Right lobe of liver (tissue), 4 donors: ENCODE data around the gene CCDC88C.

Source experiments
- POLR2A ChIP-seq: fragments of 450-650 bp; IDR thresholded peaks from one replicate; pipeline ENCODE4 v1.6.1; 2017; ENCODE audit warnings: antibody characterized with exemption, mild to moderate bottlenecking
- TF ChIP-seq, protein P1 (sequence below), 4 donors: fragments of 200-600 bp in 3 of 4; fragments of 450-650 bp in 1 of 4; IDR thresholded peaks; one replicate each; pipeline versions ENCODE4 v1.5.1 to v1.8.0; 2016 to 2022; ENCODE audit warnings: antibody characterized with exemption in 4 of 4, mild to moderate bottlenecking in 2 of 4
- donor health status: DM: no; HTN: no; CAD: no.
- donor health status: DM: no; HTN: no; CAD: no.
- donor health status: DM: no; HTN: yes; CAD: no.

DNA sequence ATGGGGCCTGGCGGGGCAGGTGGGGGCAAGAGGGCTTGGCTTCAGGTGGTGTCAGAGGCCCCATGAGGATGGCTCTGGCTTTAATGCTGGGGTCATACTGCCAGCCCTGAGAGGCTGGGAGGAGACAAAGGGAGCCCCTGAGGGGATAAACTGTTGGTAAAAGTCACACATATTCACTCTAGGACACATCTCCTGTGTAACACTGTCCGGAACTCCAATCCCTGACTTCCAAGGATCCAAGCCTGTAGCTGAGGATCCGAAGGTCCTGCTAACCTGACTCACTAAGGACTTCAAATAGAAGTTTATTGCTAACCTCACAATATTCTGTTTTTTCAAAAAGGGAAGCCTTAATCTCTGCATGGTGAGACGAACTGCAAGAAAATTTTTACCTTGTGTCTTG is 134.0 kb downstream of the CCDC88C start:
- TF ChIP-seq, protein P1, sequence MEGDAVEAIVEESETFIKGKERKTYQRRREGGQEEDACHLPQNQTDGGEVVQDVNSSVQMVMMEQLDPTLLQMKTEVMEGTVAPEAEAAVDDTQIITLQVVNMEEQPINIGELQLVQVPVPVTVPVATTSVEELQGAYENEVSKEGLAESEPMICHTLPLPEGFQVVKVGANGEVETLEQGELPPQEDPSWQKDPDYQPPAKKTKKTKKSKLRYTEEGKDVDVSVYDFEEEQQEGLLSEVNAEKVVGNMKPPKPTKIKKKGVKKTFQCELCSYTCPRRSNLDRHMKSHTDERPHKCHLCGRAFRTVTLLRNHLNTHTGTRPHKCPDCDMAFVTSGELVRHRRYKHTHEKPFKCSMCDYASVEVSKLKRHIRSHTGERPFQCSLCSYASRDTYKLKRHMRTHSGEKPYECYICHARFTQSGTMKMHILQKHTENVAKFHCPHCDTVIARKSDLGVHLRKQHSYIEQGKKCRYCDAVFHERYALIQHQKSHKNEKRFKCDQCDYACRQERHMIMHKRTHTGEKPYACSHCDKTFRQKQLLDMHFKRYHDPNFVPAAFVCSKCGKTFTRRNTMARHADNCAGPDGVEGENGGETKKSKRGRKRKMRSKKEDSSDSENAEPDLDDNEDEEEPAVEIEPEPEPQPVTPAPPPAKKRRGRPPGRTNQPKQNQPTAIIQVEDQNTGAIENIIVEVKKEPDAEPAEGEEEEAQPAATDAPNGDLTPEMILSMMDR (IDR thresholded peaks at IDR 0.05) = no peak
- TF ChIP-seq POLR2A = no peak
